ENCODE results near the gene PCLO.

The PCLO gene

DNA sequence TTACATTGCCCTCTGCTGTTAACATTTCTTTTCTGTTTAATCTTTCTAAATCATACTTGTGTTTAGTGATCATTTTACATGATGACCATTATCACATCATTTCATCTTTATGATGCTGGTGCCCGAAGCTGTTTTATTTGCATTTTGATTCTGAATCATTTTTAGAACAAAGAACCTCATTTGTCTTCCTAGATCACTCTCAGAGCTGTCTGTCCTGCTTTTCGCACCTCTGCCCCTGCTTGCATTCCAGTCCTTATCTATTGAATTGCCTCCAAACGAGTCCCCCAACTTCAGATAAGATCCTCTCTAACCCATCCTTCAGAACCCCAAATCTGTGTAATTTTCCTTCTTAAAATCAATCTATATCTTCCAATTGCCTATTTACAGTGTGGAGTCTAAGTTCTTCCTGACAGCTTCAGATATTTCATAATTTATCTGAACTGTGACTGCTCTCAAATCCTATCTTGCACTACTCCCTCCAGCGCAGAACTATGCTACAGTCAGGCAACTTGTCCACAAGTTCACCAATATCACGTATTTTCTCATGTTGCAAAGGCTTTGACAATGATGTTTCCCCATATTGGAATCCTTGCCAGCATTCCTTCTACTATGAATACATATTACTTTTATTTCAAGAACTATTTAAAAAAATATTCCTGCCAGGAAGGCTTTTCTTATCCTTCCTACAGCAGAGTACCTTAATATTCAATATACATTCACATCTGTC lies 372.6 kb downstream of the PCLO start:
- TF ChIP-seq POLR2A (IDR thresholded peaks at IDR 0.05; ENCODE audit: low read depth, low read length) = no peak
- no peak for TF ChIP-seq POLR2AphosphoS5 (IDR thresholded peaks at IDR 0.05; ENCODE audit: low read depth, low read length)
- TF ChIP-seq TAF1 (IDR thresholded peaks at IDR 0.05; ENCODE audit: low read depth, low read length) = no peak
- no peak for TF ChIP-seq PAX5 (IDR thresholded peaks at IDR 0.05; ENCODE audit: insufficient read depth, low read length, severe bottlenecking)
- no peak for TF ChIP-seq POU2F2 (IDR thresholded peaks at IDR 0.05; ENCODE audit: low read depth, low read length)
- DNase-seq (ENCODE audit: insufficient read length, low spot score) = no peak
- no peak for FAIRE-seq

DNA sequence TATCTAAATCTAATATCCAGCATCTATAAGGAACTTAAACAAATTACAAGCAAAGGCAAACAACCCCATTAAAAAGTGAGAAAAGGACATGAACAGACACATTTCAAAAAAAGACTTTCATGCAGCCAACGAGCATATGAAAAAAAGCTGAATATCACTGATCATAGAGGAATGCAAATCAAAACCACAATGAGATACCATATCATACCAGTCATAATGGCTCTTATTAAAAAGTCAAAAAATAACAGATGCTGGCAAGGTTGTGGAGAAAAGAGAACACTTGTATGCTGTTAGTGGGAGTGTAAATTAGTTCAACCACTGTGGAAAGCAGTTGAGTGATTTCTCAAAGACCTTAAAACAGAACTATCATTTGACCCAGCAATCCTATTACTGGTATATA lies 384.7 kb downstream of the PCLO start:
- no peak for TF ChIP-seq TAF1 (IDR thresholded peaks at IDR 0.05; ENCODE audit: low read depth, low read length)
- no peak for TF ChIP-seq POU2F2 (IDR thresholded peaks at IDR 0.05; ENCODE audit: low read depth, low read length)
- TF ChIP-seq PAX5 (IDR thresholded peaks at IDR 0.05; ENCODE audit: insufficient read depth, low read length, severe bottlenecking) = no peak
- TF ChIP-seq POLR2A (IDR thresholded peaks at IDR 0.05; ENCODE audit: low read depth, low read length) = no peak
- no peak for TF ChIP-seq SPI1 (IDR thresholded peaks at IDR 0.05; ENCODE audit: low read depth, low read length)
- no peak for TF ChIP-seq POLR2AphosphoS5 (IDR thresholded peaks at IDR 0.05; ENCODE audit: low read depth, low read length)
- FAIRE-seq = no peak
- DNase-seq (ENCODE audit: insufficient read length, low spot score) = no peak

- DNase-seq (ENCODE audit: insufficient read length, low spot score) (no peak), FAIRE-seq (no peak)
- TF ChIP-seq SPI1 (IDR thresholded peaks at IDR 0.05; ENCODE audit: low read depth, low read length) (no peak), POLR2AphosphoS5 (IDR thresholded peaks at IDR 0.05; ENCODE audit: low read depth, low read length) (no peak), POLR2A (IDR thresholded peaks at IDR 0.05; ENCODE audit: low read depth, low read length) (no peak), PAX5 (IDR thresholded peaks at IDR 0.05; ENCODE audit: insufficient read depth, low read length, severe bottlenecking) (no peak), TAF1 (IDR thresholded peaks at IDR 0.05; ENCODE audit: low read depth, low read length) (no peak), POU2F2 (IDR thresholded peaks at IDR 0.05; ENCODE audit: low read depth, low read length) (no peak)
Measured at GRCh38 chr7:82762880-82763279, 399.8 kb downstream of the PCLO start.

DNA sequence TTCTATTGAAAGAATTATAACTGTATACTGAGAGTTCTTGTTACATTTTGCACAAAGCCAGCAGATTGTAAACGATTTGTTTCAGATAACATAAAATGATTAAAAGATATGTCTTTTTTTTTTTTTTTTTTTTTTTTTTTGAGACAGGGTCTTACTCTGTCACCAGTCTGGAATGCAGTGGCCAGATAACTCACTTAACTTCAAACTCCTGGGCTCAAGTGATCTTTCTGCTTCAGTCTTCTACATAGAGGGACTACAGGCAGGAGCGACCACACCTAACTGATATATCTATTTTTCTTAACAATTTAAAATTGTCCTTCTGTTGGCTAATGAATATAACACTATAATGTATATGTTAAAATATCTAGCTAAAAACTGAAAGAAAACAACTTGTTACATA lies 401.9 kb downstream of the PCLO start:
- DNase-seq (ENCODE audit: insufficient read length, low spot score) (no peak), FAIRE-seq (no peak)
- TF ChIP-seq SPI1 (IDR thresholded peaks at IDR 0.05; ENCODE audit: low read depth, low read length) (no peak), POU2F2 (IDR thresholded peaks at IDR 0.05; ENCODE audit: low read depth, low read length) (no peak), POLR2AphosphoS5 (IDR thresholded peaks at IDR 0.05; ENCODE audit: low read depth, low read length) (no peak)

- FAIRE-seq (no peak), DNase-seq (ENCODE audit: insufficient read length, low spot score) (no peak)
- TF ChIP-seq POLR2AphosphoS5 (IDR thresholded peaks at IDR 0.05; ENCODE audit: low read depth, low read length) (no peak), POU2F2 (IDR thresholded peaks at IDR 0.05; ENCODE audit: low read depth, low read length) (no peak), TAF1 (IDR thresholded peaks at IDR 0.05; ENCODE audit: low read depth, low read length) (no peak), PAX5 (IDR thresholded peaks at IDR 0.05; ENCODE audit: insufficient read depth, low read length, severe bottlenecking) (no peak), POLR2A (IDR thresholded peaks at IDR 0.05; ENCODE audit: low read depth, low read length) (no peak)
Measured at GRCh38 chr7:82760074-82760473, 402.6 kb downstream of the PCLO start.

- FAIRE-seq (no peak), DNase-seq (ENCODE audit: insufficient read length, low spot score) (no peak)
- TF ChIP-seq SPI1 (IDR thresholded peaks at IDR 0.05; ENCODE audit: low read depth, low read length) (no peak), POLR2A (IDR thresholded peaks at IDR 0.05; ENCODE audit: low read depth, low read length) (no peak), PAX5 (IDR thresholded peaks at IDR 0.05; ENCODE audit: insufficient read depth, low read length, severe bottlenecking) (no peak), POLR2AphosphoS5 (IDR thresholded peaks at IDR 0.05; ENCODE audit: low read depth, low read length) (no peak), POU2F2 (IDR thresholded peaks at IDR 0.05; ENCODE audit: low read depth, low read length) (no peak), TAF1 (IDR thresholded peaks at IDR 0.05; ENCODE audit: low read depth, low read length) (no peak)
Measured at GRCh38 chr7:82755705-82756551, 406.8 kb downstream of the PCLO start.

- DNase-seq (ENCODE audit: insufficient read length, low spot score) (no peak), FAIRE-seq (no peak)
- TF ChIP-seq POLR2AphosphoS5 (IDR thresholded peaks at IDR 0.05; ENCODE audit: low read depth, low read length) (no peak), PAX5 (IDR thresholded peaks at IDR 0.05; ENCODE audit: insufficient read depth, low read length, severe bottlenecking) (no peak), TAF1 (IDR thresholded peaks at IDR 0.05; ENCODE audit: low read depth, low read length) (no peak), SPI1 (IDR thresholded peaks at IDR 0.05; ENCODE audit: low read depth, low read length) (no peak), POLR2A (IDR thresholded peaks at IDR 0.05; ENCODE audit: low read depth, low read length) (no peak), POU2F2 (IDR thresholded peaks at IDR 0.05; ENCODE audit: low read depth, low read length) (no peak)
Measured at GRCh38 chr7:82750007-82750406, 412.7 kb downstream of the PCLO start.

- no peak for FAIRE-seq
- TF ChIP-seq POLR2AphosphoS5 (IDR thresholded peaks at IDR 0.05; ENCODE audit: low read depth, low read length) (no peak), POLR2A (IDR thresholded peaks at IDR 0.05; ENCODE audit: low read depth, low read length) (no peak), SPI1 (IDR thresholded peaks at IDR 0.05; ENCODE audit: low read depth, low read length) (no peak), TAF1 (IDR thresholded peaks at IDR 0.05; ENCODE audit: low read depth, low read length) (no peak), PAX5 (IDR thresholded peaks at IDR 0.05; ENCODE audit: insufficient read depth, low read length, severe bottlenecking) (no peak), POU2F2 (IDR thresholded peaks at IDR 0.05; ENCODE audit: low read depth, low read length) (no peak)
Measured at GRCh38 chr7:82745820-82746219, 416.9 kb downstream of the PCLO start.

GRCh38 chr7:82745117-82745516 lies 417.6 kb downstream of the PCLO start:
- TF ChIP-seq PAX5 (IDR thresholded peaks at IDR 0.05; ENCODE audit: insufficient read depth, low read length, severe bottlenecking) (no peak), TAF1 (IDR thresholded peaks at IDR 0.05; ENCODE audit: low read depth, low read length) (no peak), POLR2AphosphoS5 (IDR thresholded peaks at IDR 0.05; ENCODE audit: low read depth, low read length) (no peak), POLR2A (IDR thresholded peaks at IDR 0.05; ENCODE audit: low read depth, low read length) (no peak), SPI1 (IDR thresholded peaks at IDR 0.05; ENCODE audit: low read depth, low read length) (no peak), POU2F2 (IDR thresholded peaks at IDR 0.05; ENCODE audit: low read depth, low read length) (no peak)
- FAIRE-seq (no peak), DNase-seq (ENCODE audit: insufficient read length, low spot score) (no peak)

More at GRCh38 chr7:82745820-82746219, 416.9 kb downstream of the PCLO start:
- no peak for DNase-seq (ENCODE audit: insufficient read length, low spot score)

All from GM12891 (cell line).